ENCODE data around the gene DGLUCY.

- no peak for TF ChIP-seq CTCF (IDR thresholded peaks at IDR 0.05 in 8 of 11, conservative IDR thresholded peaks at IDR 0.05 in 3 of 11)
- no peak for TF ChIP-seq POLR2AphosphoS5 (IDR thresholded peaks at IDR 0.05)
- TF ChIP-seq POLR2A (IDR thresholded peaks at IDR 0.05) = no peak
These were observed 32.8 kb downstream of the DGLUCY start for GRCh38 chr14:91146661-91147060.

Data from spleen (tissue), 7 donors.